ENCODE data around the gene VASP. TPM values are rescaled to one million over a fixed set of nuclear protein-coding genes. Genes with fewer than 3 reads are reported as not detected.

VASP gene
- total RNA-seq, 4 donors from 2014 or later, result 140 to 246 (median 167) TPM

DNA sequence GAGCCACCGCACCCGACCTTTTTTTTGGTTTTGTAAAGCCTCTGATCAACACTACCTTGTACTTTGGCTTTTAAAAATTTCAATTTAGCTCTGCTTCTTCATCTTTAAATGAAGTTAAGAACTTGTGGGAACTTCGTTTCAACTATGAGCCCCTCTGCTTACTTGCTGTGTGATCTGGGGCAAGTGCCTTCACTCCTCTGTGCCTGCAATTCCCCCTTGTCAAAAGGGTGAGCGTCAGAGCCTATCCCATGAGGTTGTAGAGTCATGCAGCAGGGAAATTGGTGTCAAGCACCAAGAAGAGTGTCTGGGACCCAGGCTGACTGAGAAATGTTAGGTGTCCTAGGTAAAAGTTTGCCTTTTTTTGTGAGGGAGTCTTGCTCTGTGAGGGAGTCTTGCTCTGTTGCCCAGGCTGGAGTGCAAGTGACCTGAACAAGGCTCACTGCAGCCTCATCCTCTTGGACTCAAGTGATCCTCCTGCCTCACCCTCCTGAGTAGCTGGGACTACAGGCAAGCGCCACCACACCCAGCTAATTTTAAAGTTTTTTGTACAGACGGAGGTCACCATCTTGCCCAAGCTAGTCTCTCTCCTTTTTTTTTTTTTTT, 5.7 kb downstream of the VASP start:
- no peak overlapping the region for H3K4me3 ChIP-seq
- peak overlapping the region in 2 of 4 donors; percentile 75 to 87 for H3K27ac ChIP-seq
- no peaks in the 10 kb centered on the region for H3K9me3 ChIP-seq
- H3K27me3 ChIP-seq, result no peaks in the 10 kb centered on the region
- ATAC-seq, result no peak
- 63 to 74% methylated on average over 4 to 6 of the region's 6 CpGs for WGBS, 2 donors (ENCODE audit: low coverage in 1 of 2)
- H3K4me1 ChIP-seq, result peaks cover 5 to 82% (median 24%) of the 10 kb centered on the region in 3 donors
- no peak for TF ChIP-seq POLR2A (IDR thresholded peaks at IDR 0.05)
- TF ChIP-seq, protein P1, sequence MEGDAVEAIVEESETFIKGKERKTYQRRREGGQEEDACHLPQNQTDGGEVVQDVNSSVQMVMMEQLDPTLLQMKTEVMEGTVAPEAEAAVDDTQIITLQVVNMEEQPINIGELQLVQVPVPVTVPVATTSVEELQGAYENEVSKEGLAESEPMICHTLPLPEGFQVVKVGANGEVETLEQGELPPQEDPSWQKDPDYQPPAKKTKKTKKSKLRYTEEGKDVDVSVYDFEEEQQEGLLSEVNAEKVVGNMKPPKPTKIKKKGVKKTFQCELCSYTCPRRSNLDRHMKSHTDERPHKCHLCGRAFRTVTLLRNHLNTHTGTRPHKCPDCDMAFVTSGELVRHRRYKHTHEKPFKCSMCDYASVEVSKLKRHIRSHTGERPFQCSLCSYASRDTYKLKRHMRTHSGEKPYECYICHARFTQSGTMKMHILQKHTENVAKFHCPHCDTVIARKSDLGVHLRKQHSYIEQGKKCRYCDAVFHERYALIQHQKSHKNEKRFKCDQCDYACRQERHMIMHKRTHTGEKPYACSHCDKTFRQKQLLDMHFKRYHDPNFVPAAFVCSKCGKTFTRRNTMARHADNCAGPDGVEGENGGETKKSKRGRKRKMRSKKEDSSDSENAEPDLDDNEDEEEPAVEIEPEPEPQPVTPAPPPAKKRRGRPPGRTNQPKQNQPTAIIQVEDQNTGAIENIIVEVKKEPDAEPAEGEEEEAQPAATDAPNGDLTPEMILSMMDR (IDR thresholded peaks at IDR 0.05), result no peak
- no peak for TF ChIP-seq EP300 (IDR thresholded peaks at IDR 0.05)
- TF ChIP-seq POLR2AphosphoS5 (IDR thresholded peaks at IDR 0.05), result no peak
- H3K36me3 ChIP-seq, result peaks cover 0 to 20% of the 10 kb centered on the region in 2 donors

DNA sequence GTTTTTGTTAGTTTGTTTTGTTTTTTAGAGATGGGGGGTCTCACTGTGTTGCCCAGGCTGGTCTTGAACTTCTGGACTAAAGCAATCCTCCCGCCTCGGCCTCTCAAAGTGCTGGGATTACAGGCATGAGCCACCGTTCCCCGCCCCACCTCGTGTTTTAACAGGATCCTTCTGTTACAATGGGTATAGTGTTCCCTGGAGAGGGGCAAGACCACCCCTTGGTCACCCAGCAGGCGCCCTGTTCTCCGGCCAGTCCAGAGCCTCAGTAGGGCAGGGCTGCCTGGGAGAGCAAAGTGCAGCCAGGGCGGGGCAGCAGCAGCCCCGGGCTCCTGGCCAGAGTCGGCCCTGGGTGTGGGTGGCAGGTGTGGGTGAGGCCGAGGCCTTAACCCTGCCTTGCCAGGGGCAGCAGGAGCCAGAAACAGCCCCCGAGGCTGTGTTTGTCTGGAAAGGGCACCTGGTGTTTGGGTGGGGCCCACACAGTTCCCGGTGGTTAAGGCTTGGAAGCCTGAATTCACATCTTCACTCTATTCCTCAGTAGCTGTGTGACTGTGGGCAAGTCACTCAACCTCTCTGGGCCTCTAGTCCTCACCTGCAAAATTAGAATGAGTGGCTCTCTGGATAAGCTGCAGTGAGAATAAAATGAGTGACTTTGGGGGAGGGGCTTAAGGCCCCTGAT, 7.2 kb downstream of the VASP start:
- Histone ChIP-seq H3K27ac (peak overlapping the region; percentile 29 to 87 (median 71)), H3K9me3 (no peaks in the 10 kb centered on the region), H3K4me1 (peaks cover 5 to 79% (median 24%) of the 10 kb centered on the region in 3 donors), H3K36me3 (peaks cover 0 to 35% of the 10 kb centered on the region in 2 donors), H3K27me3 (no peaks in the 10 kb centered on the region), H3K4me3 (peak overlapping the region in 1 of 2 donors; percentile 6)
- TF ChIP-seq, protein P1 (IDR thresholded peaks at IDR 0.05), result no peak
- no peak for TF ChIP-seq POLR2AphosphoS5 (IDR thresholded peaks at IDR 0.05)
- no peak for TF ChIP-seq EP300 (IDR thresholded peaks at IDR 0.05)
- TF ChIP-seq POLR2A (IDR thresholded peaks at IDR 0.05), result no peak
- peak; percentile 34 for ATAC-seq
- 42 to 47% methylated on average over 3 to 10 of the region's 13 CpGs for WGBS, 2 donors (ENCODE audit: low coverage in 1 of 2)

DNA sequence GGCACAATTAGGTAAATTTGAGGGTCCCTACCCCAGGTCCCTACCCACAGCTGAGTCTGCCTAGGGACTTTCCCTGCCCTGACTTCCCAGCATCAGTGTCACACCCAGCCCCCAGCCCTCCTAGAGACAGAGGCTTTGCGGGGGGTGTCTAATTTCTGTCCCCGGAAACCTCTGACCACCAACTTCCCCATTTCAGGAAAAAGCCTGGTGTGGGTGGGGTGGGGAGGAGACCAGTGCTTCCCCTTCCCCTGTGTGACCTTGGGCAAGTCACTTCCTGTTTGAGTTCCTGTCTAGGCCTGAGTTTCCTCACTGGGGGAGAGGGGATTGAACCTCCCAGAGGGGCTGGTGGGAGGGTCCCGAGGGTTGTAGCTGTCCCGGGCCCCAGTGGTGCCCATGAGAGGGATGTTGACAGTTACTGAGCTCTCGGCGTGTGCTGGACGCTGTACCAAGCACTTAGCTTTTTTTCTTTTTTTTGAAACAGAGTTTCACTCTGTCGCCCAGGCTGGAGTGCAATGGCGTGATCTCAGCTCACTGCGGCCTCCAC, 7.9 kb downstream of the VASP start:
- Histone ChIP-seq H3K36me3 (peaks cover 0 to 41% of the 10 kb centered on the region in 2 donors), H3K27me3 (no peaks in the 10 kb centered on the region), H3K27ac (peak overlapping the region in 3 of 4 donors; percentile 67 to 87 (median 75)), H3K4me1 (peaks cover 5 to 73% (median 24%) of the 10 kb centered on the region in 3 donors), H3K9me3 (no peaks in the 10 kb centered on the region), H3K4me3 (no peak overlapping the region)
- WGBS, 2 donors (ENCODE audit: low coverage in 1 of 2), result 58 to 60% methylated on average over 1 to 4 of the region's 10 CpGs
- ATAC-seq, result peak; percentile 67
- no peak for TF ChIP-seq POLR2A (IDR thresholded peaks at IDR 0.05)
- no peak for TF ChIP-seq EP300 (IDR thresholded peaks at IDR 0.05)
- TF ChIP-seq, protein P1 (IDR thresholded peaks at IDR 0.05), result no peak
- TF ChIP-seq POLR2AphosphoS5 (IDR thresholded peaks at IDR 0.05), result no peak

DNA sequence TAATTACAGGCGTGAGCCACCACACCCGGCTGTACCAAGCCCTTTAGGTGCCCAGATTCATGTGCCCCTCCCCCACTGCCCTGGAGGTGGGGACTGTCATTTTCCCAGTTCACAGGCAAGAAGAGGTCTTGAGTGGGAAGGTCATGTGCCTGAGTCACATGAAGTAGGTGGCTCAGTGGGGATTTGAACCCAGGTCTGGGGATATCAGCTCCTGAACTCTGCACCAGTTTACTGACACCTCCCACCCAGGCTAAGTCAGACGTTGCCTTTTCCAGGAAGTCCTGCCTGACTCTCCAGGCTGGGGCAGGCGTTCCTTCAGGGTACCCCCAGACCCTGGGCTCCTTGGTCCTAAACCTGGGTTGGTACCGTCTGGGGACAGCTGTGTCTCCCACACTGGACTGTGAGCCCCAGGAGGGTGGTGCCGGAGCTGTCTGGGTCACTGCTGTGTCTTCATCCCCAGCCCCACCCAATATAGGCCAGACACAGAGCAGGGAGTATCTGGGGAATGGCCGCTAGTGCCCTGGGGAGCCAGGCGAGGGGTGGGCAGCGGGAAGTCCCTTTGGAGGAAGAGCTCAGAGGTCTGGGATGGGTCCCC, 8.6 kb downstream of the VASP start:
- H3K27ac ChIP-seq, result peak overlapping the region in 3 of 4 donors; percentile 67 to 87 (median 75)

More for the DNA sequence above, 8.6 kb downstream of the VASP start:
- Histone ChIP-seq H3K9me3 (no peaks in the 10 kb centered on the region), H3K27me3 (no peaks in the 10 kb centered on the region), H3K4me1 (peaks cover 5 to 73% (median 24%) of the 10 kb centered on the region in 3 donors), H3K4me3 (no peak overlapping the region), H3K36me3 (peaks cover 0 to 49% of the 10 kb centered on the region in 2 donors)
- TF ChIP-seq EP300 (IDR thresholded peaks at IDR 0.05) (no peak), POLR2A (IDR thresholded peaks at IDR 0.05) (no peak), POLR2AphosphoS5 (IDR thresholded peaks at IDR 0.05) (no peak)
- TF ChIP-seq, protein P1 (IDR thresholded peaks at IDR 0.05), result no peak
- WGBS, 2 donors (ENCODE audit: low coverage in 1 of 2), result no CpG with 5 or more reads among the region's 9 CpGs
- ATAC-seq, result peak; percentile 34

All from gastroesophageal sphincter (tissue), 4 donors.